Spleen (tissue), 7 donors: ENCODE data around the gene CISTR.

Source experiments
- POLR2AphosphoS5 ChIP-seq, 3 donors: sonication (generic); formaldehyde crosslinking; IDR thresholded peaks; one replicate each; pipeline ENCODE4 v1.5.1; 2017; ENCODE audit warnings: antibody characterized with exemption in 3 of 3
- TF ChIP-seq, protein P1 (sequence below), 11 experiments: fragments of 200-600 bp in 7 of 11; fragments of 450-650 bp in 4 of 11; sonication (generic) in 4 of 11; IDR thresholded peaks in 8 of 11; conservative IDR thresholded peaks in 3 of 11; 1 replicate in 7 of 11; 2 replicates in 4 of 11; pipeline versions ENCODE4 v1.4.0 to v1.8.0; 2016 to 2021; ENCODE audit warnings: antibody characterized with exemption in 11 of 11, inconsistent platforms in 4 of 11, mild to moderate bottlenecking in 1 of 11
- donor health status: DM: no; HTN: no; CAD: no; lungs with moderate emphysema.
- donor health status: DM: no; HTN: no; CAD: no.
- donor health status: DM: no; HTN: no; CAD: no.

DNA sequence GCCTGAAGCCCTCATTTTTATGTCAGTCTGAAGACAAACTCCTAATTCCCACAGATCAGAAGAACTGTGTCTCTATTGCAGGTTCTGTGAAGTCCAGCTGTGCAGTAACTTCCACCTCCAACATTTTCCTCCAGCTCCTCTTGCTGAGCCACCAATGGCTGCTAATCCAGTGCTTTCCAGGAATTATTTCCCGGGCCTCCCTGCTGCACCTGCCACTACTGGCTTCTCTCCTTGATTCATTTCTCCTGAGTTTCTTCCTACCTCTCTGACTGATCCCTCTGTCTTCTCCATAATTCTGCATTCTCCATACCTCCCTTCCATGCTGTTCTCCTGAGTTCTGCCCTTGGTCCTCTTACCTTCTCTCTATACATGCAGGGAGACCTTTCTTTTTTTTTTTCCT lies 45.7 kb downstream of the CISTR start:
- TF ChIP-seq, protein P1, sequence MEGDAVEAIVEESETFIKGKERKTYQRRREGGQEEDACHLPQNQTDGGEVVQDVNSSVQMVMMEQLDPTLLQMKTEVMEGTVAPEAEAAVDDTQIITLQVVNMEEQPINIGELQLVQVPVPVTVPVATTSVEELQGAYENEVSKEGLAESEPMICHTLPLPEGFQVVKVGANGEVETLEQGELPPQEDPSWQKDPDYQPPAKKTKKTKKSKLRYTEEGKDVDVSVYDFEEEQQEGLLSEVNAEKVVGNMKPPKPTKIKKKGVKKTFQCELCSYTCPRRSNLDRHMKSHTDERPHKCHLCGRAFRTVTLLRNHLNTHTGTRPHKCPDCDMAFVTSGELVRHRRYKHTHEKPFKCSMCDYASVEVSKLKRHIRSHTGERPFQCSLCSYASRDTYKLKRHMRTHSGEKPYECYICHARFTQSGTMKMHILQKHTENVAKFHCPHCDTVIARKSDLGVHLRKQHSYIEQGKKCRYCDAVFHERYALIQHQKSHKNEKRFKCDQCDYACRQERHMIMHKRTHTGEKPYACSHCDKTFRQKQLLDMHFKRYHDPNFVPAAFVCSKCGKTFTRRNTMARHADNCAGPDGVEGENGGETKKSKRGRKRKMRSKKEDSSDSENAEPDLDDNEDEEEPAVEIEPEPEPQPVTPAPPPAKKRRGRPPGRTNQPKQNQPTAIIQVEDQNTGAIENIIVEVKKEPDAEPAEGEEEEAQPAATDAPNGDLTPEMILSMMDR (IDR thresholded peaks at IDR 0.05 in 8 of 11, conservative IDR thresholded peaks at IDR 0.05 in 3 of 11), result no peak
- TF ChIP-seq POLR2AphosphoS5 (IDR thresholded peaks at IDR 0.05), result no peak
